OCI-M1 (cell line): ENCODE measurements around the gene PPIF.

Source experiments
- DNase-seq: peaks from one replicate; lab custom pipeline; 2025; lab: John Stamatoyannopoulos, UW

PPIF gene

DNA sequence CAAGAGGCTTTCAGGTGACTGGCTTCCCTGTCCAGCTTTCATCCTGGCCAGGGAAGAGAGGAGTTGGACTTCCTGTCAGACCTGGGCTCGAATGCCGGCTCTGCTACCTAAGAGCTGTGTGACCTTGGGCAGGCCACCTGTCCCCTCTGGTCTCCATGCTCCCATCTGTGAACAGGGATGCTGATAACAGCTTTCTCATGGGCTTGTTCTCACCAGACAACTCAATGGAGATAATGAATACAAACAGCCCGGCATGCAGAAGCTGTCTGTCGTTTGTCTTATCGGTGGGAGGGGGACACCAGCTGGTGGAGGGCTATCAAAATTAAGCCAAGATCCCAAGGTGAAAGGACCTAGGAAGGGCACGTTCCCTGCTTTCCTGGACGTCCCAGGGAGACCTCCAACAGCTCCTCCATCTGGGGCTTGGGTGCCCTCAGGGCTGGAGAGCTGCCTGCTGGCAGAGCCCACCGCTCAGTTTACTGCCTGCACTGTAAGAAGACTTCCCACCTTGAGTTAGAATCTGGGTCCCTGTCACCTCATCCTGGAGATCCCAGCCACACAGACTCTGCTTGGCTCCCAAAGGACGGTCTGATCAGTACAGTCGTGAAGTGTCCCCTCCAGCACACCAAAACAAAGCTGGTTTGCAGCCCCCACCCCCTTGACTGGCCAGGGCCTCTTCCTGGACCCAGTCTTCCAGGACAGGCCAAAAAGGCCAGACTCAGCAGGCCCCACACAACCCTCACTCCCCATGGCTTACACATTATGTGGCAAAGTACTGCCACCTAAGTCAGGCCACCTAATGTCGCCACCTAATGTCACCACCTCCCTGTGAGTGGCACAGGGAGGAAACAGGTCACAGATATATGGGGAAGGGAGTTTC is 40.9 kb downstream of the PPIF start:
- DNase-seq = no peak

DNA sequence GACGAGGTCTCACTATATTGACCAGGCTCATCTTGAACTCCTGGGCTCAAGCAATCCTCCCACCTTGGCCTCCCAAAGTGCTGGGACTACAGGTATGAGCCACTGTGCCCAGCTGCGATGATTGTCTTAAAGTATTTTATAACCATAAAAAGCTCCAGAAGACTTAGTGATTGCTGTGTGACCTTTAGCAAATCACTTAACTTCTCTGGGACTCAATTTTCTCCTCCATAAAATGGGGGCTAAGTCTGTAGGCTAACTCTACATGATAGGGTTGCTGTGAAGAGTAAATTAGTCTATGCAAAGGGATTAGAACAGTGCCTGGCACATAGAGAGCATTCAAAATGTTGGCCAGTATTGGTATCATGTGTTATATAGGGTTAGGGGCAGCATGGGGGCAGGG is 42.8 kb downstream of the PPIF start:
- DNase-seq = no peak

DNA sequence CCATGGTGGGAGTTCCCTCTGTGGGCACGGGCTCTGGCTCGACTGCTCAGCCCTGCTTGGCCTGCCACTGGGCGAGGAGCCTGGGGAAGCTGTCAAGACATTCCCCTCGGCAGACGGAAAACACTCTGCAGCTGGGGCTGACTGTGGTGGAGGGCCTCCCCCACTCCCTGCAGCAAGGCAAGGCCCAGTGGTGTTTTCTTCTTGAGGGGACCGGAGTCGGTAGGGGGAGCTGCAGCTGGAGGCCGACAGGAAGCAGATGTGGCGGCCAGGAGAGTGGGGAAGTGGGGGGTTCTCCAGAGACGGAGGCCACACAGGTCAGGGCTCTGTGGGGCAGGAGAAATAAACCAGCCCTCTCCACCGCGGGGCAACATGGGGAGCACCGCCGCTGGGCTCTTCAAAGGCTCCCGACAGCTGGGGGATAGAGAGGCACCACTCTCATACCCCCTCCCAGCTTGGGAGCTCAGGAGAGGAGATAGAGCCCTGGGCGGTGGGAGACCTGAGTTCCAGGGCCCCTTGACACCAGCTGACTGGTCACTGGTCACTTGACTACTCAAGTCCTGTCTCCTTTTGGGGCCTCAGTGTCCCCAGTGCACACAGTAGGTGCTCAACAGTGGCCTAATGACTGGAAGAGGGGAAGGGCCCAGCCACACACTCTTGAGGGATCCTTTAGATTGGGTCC is 43.4 kb downstream of the PPIF start:
- no peak for DNase-seq

DNA sequence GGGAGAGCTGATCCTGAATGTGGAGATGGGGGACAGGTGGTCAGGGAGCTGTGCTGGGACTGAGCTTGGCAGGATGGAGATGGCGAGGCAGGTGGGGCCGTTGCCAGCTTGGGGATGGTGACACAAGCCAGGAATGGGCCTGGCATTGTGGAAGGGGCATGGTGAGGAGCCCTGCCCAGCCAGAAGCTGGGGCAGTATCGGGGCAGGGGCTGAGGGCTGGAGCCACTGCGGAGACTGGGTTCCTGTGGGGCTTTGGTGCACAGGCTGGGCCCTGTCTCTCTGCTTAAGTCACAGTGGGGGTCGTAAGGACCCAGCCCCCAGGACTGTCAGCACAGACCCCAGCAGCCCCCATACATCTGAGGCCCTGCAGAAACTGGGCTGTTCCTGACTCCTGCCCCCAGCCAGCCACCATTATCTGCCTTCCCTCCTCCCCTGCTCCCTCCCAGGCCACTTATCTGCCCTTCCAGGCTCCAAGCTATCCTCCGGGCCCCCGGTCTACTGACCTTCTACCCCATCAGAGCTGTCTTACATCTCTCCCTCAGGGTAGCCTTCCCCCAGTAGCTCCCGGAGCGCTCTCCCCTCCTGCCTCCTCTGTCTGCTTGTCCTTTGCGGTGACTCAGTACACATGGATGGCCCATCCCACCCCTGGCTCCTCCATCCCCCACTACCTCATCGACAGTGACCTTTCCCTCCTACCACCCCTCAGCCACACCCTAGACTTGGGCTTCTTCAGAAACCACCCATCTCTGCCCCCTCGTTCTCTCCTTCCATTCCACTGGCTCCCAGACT is 44.2 kb downstream of the PPIF start:
- peak; percentile 25 for DNase-seq

DNA sequence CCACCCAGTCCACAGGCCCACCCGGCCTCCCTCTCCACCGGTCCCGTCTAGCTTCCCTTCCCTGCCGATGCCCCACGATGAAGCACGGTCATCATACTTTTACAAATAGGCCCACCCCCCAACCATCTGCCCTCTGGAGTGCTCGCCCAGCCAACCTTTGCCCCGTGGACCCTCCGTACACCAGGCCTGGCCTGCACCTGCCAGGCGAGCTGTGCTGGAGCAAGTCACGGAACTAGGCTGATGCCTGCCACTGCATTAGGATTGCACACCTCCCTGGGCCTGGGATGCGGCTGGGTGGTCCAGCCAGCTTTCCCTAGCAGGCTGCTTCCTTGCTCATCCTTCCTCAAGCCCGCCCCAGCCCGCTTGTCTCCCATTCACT is 44.7 kb downstream of the PPIF start:
- DNase-seq = no peak

DNA sequence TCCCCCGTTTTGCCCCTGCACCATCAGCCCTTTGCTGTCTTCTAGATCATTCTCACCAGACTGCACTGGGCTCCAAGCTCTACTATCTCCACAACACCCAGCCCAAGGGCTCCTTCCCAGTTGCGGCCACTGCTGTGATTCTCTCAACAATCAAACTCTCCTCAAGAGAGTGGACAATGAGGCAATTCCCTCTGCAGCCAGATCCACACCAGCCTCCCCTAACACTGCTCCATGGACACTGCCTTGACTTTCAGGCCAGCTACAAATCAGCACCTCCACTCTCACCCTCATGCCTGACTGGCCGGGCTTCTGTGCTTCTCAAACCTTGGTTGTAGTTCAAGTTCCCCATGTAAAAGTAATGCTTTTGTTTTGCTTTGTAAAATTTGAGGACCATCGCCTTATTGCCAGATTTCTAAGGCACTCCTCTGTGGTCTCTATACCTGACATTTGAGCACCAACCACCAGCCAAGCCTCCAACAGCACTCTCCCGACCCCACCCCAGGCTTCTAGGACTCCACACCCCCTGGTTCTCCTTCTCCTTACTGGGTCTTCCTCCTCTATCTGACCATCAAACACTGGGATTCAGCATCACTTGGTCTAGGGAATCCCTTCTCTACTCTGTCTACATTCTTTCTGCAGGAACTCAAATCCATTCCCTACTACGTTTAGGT is 45.4 kb downstream of the PPIF start:
- DNase-seq = no peak

DNA sequence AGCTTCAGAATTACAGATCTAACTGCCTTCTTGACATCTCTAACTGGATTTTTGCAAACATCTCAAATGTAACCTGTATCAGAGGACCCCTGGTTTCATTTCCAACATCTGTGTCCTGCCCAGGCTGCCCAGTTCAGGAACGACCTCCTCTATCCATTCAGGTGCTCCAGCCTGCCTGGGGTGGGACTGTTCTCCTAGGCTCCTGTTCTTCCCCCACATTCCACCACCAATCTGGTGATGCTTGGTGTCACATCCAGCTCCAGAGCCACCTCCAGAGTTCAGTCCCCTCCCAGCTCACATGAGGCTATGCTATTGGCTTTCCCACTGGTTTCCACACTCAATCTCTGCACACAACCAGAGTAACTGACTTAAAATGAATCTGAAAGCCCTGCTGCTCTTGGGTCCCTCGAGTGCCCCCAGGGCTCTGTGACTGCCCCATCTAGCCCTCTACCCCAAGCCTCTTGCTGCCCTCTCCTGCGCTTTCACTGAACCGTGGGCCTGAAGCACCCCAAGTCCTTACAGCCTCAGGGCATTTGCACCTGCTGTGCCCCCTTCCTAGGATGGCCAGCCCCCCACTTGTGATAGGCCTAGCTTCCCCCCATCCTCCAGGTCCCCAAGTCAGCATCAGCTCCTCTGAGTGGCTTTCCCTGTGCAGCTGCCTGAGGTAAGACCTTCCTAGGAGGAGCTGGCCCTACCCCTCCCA is 46.1 kb downstream of the PPIF start:
- DNase-seq = no peak

DNA sequence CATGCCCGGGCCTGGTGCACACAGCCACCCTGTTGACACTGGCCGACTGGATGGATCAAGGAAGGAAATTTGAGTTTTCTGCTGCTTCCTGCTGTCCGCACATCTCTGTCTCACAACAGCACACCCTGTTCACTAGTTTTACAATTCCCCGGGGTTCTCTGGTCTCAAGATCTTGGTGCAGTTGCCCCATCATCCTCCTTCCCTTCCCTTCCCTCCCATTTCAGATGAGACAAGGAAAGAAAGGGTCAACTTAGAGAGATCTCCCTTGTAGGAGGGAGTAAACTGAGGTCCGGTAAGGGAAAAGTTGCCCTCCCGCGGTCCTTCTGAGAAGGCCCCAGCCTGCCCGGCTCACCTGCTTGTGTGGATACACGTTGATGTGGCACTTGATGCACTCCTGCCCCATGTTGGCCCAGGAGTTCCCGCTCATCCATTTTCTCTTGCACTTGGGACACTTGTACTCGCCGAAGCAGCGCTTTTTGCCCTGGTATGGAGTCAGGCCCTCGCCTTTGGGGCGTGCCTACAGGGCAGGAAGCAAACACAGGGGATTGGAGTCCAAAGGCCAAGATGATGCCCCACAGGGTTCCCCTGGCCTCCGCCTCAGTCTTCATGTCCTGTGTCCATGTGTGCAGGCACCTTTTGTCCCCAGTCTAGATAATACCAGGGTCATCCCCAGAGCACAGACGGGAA is 46.8 kb downstream of the PPIF start:
- no peak for DNase-seq

DNA sequence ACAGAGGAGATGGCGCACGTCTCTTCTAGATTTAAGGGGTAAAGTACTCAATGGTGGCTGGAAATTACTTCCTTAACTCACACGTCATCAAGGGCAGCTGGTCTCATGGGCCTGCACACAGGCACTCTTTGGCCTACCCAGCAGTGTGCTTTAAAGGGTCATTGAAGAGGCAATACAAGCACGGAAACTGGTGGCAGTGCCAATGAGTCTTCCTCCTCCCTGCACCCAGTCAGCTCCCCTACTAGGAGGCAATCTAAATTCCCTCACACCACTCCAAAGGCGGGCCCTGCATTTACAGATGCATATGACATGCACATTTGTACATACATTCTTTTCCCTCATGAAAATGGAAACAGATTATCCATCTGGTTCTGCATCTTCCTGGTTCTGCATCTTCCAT is 47.4 kb downstream of the PPIF start:
- no peak for DNase-seq

DNA sequence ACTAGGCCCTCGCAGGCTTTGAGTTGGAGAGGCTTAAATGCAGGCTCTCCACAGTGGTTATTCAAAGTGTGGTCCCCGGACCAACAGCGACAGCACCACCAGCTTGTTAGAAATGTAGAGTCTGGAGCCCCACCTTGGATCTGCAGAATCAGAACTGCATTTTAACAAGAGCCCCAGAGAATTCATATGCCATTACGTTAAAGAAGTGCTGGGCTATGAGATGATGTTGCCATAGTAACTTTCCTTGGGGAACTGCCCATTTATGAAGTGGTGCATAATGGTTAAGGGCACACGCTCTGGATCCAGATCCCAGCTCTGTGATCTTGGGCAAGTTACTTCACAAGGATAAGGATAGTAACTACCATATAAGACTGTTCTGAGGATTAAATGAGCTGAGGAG is 49.3 kb downstream of the PPIF start:
- no peak for DNase-seq

DNA sequence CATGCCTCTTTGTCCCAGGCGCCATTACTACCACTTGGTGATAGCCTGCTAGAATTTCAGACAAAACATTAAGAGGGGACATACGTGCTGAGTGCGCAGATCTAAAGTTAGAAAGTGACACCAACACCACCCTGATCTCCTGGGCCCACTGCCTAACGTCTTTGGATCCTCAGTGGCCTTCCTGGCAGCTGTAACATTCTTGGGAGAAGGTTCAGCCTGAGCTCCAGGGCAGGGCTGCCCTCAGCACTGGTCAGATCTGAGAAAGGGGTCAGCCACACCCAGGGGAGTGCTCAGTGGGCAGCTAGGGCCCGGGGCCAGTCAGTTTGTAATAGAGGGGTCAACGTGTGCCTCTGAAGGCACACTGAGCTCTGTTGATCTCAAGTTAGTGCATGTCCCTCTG is 49.8 kb downstream of the PPIF start:
- no peak for DNase-seq

DNA sequence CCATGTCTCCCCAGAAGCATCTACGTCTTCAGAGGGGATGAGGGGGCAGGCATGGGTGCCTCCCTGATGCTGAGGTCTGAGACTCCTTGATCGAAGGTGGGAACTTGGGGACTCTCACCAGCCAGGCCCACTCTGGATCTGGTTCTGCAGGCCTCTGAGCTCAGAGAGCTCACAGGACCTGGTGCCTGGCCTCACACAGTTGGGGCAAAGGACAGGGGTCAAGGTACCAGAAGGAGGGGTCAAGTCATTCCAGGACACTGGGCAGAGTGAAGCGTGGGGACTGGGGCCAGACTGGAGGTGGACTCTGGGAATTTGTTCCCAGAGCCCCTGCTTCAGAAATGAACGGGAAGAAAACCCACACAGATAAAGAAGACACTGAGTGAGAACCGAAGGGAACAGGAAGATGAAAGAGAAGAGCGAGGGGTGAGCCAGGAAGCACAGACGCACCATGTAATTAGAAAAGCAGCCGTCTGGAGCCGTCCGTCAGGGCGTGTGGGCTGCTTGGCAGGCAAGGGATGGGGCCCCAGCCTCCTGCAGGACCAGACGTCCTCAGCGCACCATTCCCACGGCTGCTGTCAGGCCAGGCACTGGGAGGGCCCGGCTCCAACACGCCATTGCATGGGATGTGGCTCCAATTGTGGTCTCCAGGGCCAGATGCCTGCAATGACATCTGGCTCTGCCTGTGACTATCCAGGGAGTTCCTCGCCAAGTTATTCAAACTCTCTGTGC is 50.5 kb downstream of the PPIF start:
- DNase-seq = no peak

DNA sequence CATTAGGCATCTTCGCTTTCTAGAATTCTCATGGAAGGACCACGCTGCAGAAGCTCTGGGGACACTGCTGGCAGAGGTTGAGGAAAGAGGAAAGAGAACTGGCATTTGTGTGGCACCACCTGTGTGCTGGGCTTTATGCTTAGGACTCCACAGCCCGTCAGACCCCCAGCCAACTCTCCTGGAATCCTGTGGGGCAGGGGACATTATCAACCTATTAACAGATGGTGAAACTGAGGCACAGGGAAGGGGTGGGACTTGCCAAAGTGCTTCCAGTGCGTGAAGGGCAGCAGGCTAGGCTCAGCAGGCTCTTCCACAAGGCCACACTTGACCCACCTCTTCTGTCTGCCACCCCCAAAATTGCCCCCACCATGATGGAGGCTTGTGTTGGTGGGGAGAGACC is 51.4 kb downstream of the PPIF start:
- DNase-seq = no peak

DNA sequence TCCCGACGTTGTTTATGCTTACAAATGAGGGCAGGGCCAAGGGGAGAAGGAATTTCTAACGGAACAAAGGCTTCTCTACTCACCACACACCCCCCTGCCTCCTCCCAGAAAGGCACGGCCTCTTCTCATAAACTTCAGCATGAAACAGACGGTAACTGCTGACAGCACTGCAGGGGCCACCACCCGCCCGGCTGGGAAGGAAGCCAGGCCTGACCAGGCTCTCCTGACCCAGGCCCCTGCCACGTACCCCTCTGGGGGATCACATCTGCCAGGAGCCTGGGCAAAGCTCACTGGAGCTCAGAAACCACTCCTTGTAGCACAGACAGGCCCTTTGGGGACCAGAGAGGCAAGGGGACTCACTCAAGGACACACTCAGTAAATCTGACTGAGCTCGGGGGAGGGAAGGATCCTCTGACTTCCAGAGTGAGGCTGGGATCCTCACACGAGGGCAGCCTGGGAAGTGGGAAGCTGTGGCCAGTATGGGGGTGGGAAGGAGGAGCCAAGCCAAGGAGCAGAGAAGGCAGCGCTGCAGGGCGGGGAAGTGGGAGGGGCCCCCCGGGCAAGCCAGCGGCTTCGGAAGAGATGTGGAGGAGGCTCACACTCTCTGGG is 52.1 kb downstream of the PPIF start:
- no peak for DNase-seq

DNA sequence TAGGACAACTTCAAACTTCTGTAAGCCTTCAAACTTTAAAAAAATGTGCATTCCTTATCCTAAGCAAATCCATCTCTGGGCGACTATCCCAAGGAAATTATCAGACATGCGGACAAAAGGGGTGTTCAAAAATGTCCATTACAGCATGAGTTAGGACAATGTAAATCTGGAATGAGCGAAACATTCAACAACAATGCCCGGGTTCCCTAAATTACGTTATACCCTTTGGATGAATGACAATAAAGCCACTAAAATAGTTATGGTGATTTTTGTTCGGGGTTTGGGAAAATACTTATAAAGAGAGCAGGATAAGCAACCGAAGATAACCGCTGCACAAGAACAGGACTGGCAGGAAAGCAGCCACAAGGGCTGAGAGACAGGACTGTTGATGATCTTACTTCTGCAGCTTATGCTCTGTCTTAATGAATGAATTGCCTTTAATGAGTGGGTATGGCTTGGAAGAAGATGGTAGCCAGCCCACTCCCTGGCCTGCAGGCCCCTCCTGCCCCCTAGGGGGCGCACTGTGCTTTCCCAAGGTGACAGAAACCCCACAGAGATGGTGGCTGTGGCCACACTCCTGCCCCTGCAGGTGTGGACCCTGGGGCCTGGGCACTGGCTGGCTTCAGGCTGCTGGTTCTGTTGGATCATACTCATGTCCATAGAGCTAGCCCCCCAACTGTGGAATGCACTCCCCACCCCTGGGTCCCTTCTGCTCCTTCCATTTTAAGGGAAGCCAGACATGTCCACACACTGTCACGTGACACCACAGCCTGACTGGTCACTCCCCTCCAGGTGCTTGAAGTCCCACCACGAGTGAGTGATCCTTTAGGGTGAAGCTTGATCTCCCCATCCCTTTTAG is 53.1 kb downstream of the PPIF start:
- DNase-seq = peak; percentile 79

DNA sequence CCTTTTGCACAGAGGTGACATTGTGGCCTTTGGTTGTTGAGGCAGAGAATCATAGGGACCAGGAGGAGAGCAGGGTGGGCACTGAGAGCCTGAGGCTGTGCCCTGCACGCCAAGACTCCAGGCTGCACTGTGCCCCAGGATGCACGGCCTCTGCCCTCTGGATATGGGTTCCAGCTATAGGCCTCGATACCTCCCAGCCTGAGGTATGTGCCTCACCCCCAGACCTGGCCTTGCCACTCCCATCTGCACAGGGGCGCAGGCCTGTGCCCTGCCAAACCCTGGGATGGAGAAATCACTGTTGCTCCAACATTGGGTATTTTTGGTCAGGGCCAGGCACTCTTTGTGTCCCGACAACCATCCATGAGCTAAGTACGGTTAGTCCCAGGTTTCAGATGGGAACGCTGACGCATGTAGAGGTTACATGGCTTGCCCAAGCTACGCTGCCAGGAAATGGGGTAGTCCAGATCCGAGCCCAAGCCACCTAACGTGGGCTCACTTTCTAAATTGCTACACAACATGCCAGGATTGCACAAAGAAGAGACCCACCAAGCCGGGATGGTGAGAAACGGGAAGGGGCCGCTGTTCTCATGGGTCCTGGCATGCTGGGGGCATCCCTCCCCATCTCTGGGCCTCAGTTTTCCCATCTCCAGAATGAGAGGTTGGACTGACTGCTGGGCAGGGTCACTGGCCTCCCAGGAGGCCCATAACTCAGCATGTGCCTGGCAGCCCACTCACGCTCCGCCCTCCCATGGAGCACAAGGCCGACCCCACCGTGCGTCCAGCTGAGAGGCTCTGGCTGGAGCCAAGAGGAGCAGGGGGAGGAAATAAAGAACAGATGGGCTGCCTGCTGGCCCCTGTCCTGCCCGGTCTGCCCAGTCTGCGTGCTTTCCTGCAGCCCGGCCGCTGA is 54.0 kb downstream of the PPIF start:
- DNase-seq = no peak

DNA sequence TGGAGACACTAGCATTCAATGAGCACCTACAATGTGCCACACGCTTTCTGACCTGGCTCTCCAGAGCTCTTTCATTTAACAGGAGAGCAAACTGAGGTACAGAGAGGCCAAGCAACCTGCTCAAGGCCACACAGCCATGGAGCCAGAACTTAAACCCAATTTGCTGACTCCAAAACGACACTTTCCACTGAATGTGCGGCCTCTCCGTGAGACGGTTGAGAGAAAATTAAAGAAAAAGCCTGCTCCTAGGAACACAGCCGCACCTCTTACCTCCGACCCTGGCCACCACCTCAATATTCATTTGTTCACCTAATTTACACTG is 55.3 kb downstream of the PPIF start:
- no peak for DNase-seq

DNA sequence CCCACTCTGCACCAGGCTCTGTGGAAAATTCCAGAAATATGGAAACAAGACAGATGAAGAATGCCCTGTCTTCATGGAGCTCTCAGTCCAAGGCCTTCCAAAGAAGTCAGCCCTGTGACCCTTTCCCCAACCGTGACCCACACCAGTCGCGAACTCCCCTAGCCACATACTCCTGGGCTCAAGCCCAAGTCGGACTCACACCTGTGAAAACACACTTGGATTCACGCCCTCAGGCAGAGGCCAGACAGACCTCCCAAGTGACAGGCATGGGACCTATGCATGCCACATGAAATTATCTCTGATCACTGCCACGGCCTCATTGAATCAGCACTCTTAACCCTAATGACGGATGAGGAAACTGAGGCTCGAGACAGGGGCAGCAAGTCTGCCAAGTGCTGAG is 55.7 kb downstream of the PPIF start:
- DNase-seq = no peak
